ENCODE results near the gene SIRPD. TPM values are rescaled to one million over a fixed set of nuclear protein-coding genes. Genes with fewer than 3 reads are reported as not detected.
"Not testable (repeated sequence)": the region's sequence is repeated elsewhere in the genome, so short reads cannot be mapped to it uniquely, and the experiment has no call there.

The SIRPD gene
- total and polyA plus RNA-seq, 3 donors from 2014 or later, result 19.1 to 91.3 (median 46.7) TPM

- intact Hi-C loops (cut with DNase I; ENCODE audit: low total_unique reads), result no loop called here
- Histone ChIP-seq H3K4me3 (no peak overlapping the region), H3K36me3 (ENCODE audit: low read depth, missing control alignments) (no peaks in the 10 kb centered on the region), H3K4me1 (no peaks in the 10 kb centered on the region), H3K27me3 (no peaks in the 10 kb centered on the region), H3K27ac (no peak overlapping the region), H3K9me3 (no peaks in the 10 kb centered on the region)
- no peak for TF ChIP-seq CTCF (IDR thresholded peaks at IDR 0.05)
- no peak for TF ChIP-seq POLR2A (IDR thresholded peaks at IDR 0.05)
- DNase-seq, result no peak
- WGBS, 2 donors, result 85% methylated on average over 3 of the region's 3 CpGs; no CpG with 5 or more reads in 1 of the 2 donors
Measured at GRCh38 chr20:1587781-1588532, 30.5 kb upstream of the SIRPD start.

- 93 to 95% methylated on average over 6 of the region's 6 CpGs for WGBS, 2 donors
- intact Hi-C loops (cut with DNase I; ENCODE audit: low total_unique reads), result no loop called here
Measured at GRCh38 chr20:1579488-1579887, 22.0 kb upstream of the SIRPD start.

GRCh38 chr20:1577906-1578305 is 20.4 kb upstream of the SIRPD start:
- H3K36me3 ChIP-seq (ENCODE audit: low read depth, missing control alignments), result no peaks in the 10 kb centered on the region
- no peaks in the 10 kb centered on the region for H3K4me1 ChIP-seq
- H3K27ac ChIP-seq, result no peak overlapping the region
- intact Hi-C loops (cut with DNase I; ENCODE audit: low total_unique reads), result no loop called here
- no peak overlapping the region for H3K4me3 ChIP-seq
- no peak for TF ChIP-seq CTCF (IDR thresholded peaks at IDR 0.05)
- TF ChIP-seq POLR2A (IDR thresholded peaks at IDR 0.05), result no peak
- no peaks in the 10 kb centered on the region for H3K27me3 ChIP-seq
- no peaks in the 10 kb centered on the region for H3K9me3 ChIP-seq
- DNase-seq, result no peak
- 80 to 85% methylated on average over 1 to 4 of the region's 4 CpGs for WGBS, 2 donors

More at GRCh38 chr20:1579488-1579887, 22.0 kb upstream of the SIRPD start:
- TF ChIP-seq CTCF (IDR thresholded peaks at IDR 0.05), result no peak
- no peak for TF ChIP-seq POLR2A (IDR thresholded peaks at IDR 0.05)
- Histone ChIP-seq H3K4me3 (no peak overlapping the region), H3K4me1 (no peaks in the 10 kb centered on the region), H3K27me3 (no peaks in the 10 kb centered on the region), H3K9me3 (no peaks in the 10 kb centered on the region), H3K36me3 (ENCODE audit: low read depth, missing control alignments) (no peaks in the 10 kb centered on the region), H3K27ac (no peak overlapping the region)
- no peak for DNase-seq

- H3K36me3 ChIP-seq (ENCODE audit: low read depth, missing control alignments); intact Hi-C loops (cut with DNase I; ENCODE audit: low total_unique reads); H3K4me3 ChIP-seq; H3K9me3 ChIP-seq; DNase-seq; H3K27ac ChIP-seq; H3K4me1 ChIP-seq; H3K27me3 ChIP-seq: not testable (repeated sequence)
- 67 to 73% methylated on average over 2 of the region's 2 CpGs for WGBS, 2 donors
Measured at GRCh38 chr20:1577313-1577712, 19.8 kb upstream of the SIRPD start.

GRCh38 chr20:1576641-1577040 is 19.1 kb upstream of the SIRPD start:
- Histone ChIP-seq H3K4me1 (no peaks in the 10 kb centered on the region), H3K27me3 (no peaks in the 10 kb centered on the region), H3K27ac (no peak overlapping the region), H3K36me3 (ENCODE audit: low read depth, missing control alignments) (no peaks in the 10 kb centered on the region), H3K9me3 (no peaks in the 10 kb centered on the region), H3K4me3 (no peak overlapping the region)
- intact Hi-C loops (cut with DNase I; ENCODE audit: low total_unique reads), result no loop called here
- TF ChIP-seq CTCF (IDR thresholded peaks at IDR 0.05) (no peak), POLR2A (IDR thresholded peaks at IDR 0.05) (no peak)
- WGBS, 2 donors, result 88 to 89% methylated on average over 3 of the region's 3 CpGs
- no peak for DNase-seq

GRCh38 chr20:1576003-1576402 is 18.5 kb upstream of the SIRPD start:
- H3K27ac ChIP-seq; H3K9me3 ChIP-seq; H3K4me3 ChIP-seq; intact Hi-C loops (cut with DNase I; ENCODE audit: low total_unique reads); H3K4me1 ChIP-seq; H3K36me3 ChIP-seq (ENCODE audit: low read depth, missing control alignments); H3K27me3 ChIP-seq; DNase-seq: not testable (repeated sequence)
- WGBS, 2 donors, result 80% methylated on average over 1 of the region's 1 CpG; no CpG with 5 or more reads in 1 of the 2 donors

- 87 to 91% methylated on average over 7 to 8 of the region's 8 CpGs for WGBS, 2 donors
- not testable (repeated sequence) for DNase-seq
Measured at GRCh38 chr20:1571583-1571982, 14.1 kb upstream of the SIRPD start.

More at GRCh38 chr20:1571583-1571982, 14.1 kb upstream of the SIRPD start:
- H3K36me3 ChIP-seq (ENCODE audit: low read depth, missing control alignments); H3K9me3 ChIP-seq; H3K4me3 ChIP-seq; H3K27ac ChIP-seq; H3K27me3 ChIP-seq; H3K4me1 ChIP-seq; intact Hi-C loops (cut with DNase I; ENCODE audit: low total_unique reads): not testable (repeated sequence)
